NT2/D1 (cell line): ENCODE measurements around the gene GRAP.

Source experiments
- YY1 ChIP-seq: IDR thresholded peaks from 2 replicates; pipeline ENCODE4 v1.6.1; 2011; ENCODE audit not compliant: insufficient read length, insufficient read depth
- ZNF274 ChIP-seq: IDR thresholded peaks from 2 replicates; pipeline ENCODE4 v1.6.1; 2011; ENCODE audit warnings: mild to moderate bottlenecking, low read depth, low read length

DNA sequence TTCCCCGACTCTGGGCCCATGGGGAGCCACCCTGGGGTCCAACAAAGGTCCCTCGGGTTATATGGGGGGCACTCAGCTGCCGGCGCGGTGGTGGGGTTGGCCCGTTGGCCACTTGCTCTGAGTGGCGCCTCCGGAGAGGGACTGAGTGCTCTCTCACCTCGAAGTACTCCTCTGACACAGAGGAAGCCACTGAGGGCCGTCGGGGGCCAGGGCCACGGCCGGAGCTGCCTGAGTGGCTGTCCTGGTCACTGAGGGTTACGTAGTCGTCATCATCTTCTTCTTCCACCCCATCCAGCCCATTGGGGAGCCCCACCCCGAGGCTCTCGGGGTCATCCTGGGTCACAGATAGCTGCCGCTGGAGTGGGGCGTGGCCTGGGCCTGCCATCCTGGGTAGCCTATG lies 69.1 kb downstream of the GRAP start:
- TF ChIP-seq YY1 (no peak), ZNF274 (no peak)
